OCI-LY1 (cell line): ENCODE data around the gene PSMB4.

Experiments used
- H2AFZ ChIP-seq: fragments of 200-600 bp; sonication (generic), shearing (Covaris generic); 2 replicates; pipeline ENCODE4 v1.6.0; 2014; ENCODE audit warnings: antibody characterized with exemption, mild to moderate bottlenecking, low read length
- H3F3A ChIP-seq: fragments of 200-600 bp; sonication (generic), shearing (Covaris generic); 2 replicates; pipeline ENCODE4 v1.6.0; 2014; ENCODE audit warnings: mild to moderate bottlenecking, antibody characterized with exemption, low read length, moderate library complexity; ENCODE audit not compliant: insufficient read depth
- H3K27ac ChIP-seq: fragments of 200-600 bp; sonication (generic); 2 replicates; pipeline ENCODE4 v1.5.1; 2014; ENCODE audit warnings: low read length, mixed run types, mild to moderate bottlenecking, low read depth; ENCODE audit not compliant: poor library complexity, severe bottlenecking
- H3K27me3 ChIP-seq: fragments of 200-600 bp; sonication (generic); 2 replicates; pipeline ENCODE4 v1.6.0; 2014; ENCODE audit warnings: antibody characterized with exemption, mild to moderate bottlenecking, low read length, moderate library complexity; ENCODE audit not compliant: insufficient read depth
- H3K36me3 ChIP-seq: fragments of 200-600 bp; sonication (generic); 2 replicates; pipeline ENCODE4 v1.6.1; 2014; ENCODE audit warnings: mild to moderate bottlenecking, antibody characterized with exemption, low read length, moderate library complexity, mixed read lengths; ENCODE audit not compliant: insufficient read depth
- H3K4me1 ChIP-seq: fragments of 200-600 bp; sonication (generic); 2 replicates; pipeline ENCODE4 v1.5.1; 2014; ENCODE audit warnings: mild to moderate bottlenecking, low read length, moderate library complexity; ENCODE audit not compliant: insufficient read depth, severe bottlenecking
- H3K4me2 ChIP-seq: fragments of 200-600 bp; sonication (generic), shearing (Covaris generic); 2 replicates; pipeline ENCODE4 v1.6.1; 2014; ENCODE audit warnings: low read length
- H3K4me3 ChIP-seq: fragments of 200-600 bp; sonication (generic); 2 replicates; pipeline ENCODE4 v1.5.1; 2014; ENCODE audit warnings: low read length, low read depth, mild to moderate bottlenecking, mixed read lengths; ENCODE audit not compliant: poor library complexity, severe bottlenecking
- H3K79me2 ChIP-seq: fragments of 200-600 bp; shearing (Covaris generic); 2 replicates; pipeline ENCODE4 v1.6.1; 2016; ENCODE audit warnings: mixed run types, low read length, mixed read lengths; ENCODE audit not compliant: insufficient read depth
- H3K9ac ChIP-seq: fragments of 200-600 bp; sonication (generic), shearing (Covaris generic); 2 replicates; pipeline ENCODE4 v1.6.1; 2014; ENCODE audit warnings: mild to moderate bottlenecking, low read length, mixed read lengths
- H3K9me2 ChIP-seq: fragments of 200-600 bp; sonication (generic), shearing (Covaris generic); 2 replicates; pipeline ENCODE4 v1.6.1; 2014; ENCODE audit warnings: low read depth, mild to moderate bottlenecking, low read length, mixed read lengths
- H3K9me3 ChIP-seq: fragments of 200-600 bp; shearing (Covaris generic); 2 replicates; pipeline ENCODE4 v1.6.1; 2014; ENCODE audit warnings: low read length, mixed read lengths
- H4K20me1 ChIP-seq: fragments of 200-600 bp; sonication (generic), shearing (Covaris generic); 2 replicates; pipeline ENCODE4 v1.6.0; 2016; ENCODE audit warnings: mild to moderate bottlenecking, low read length; ENCODE audit not compliant: insufficient read depth
- CTCF ChIP-seq: fragments of 200-600 bp; sonication (generic), shearing (Covaris generic); IDR thresholded peaks from 2 replicates; pipeline ENCODE4 v1.5.1; 2017; ENCODE audit warnings: mild to moderate bottlenecking, antibody characterized with exemption, low read length, moderate library complexity, mixed read lengths
- EZH2 ChIP-seq: fragments of 200-600 bp; sonication (generic), shearing (Covaris generic); IDR thresholded peaks from 2 replicates; pipeline ENCODE4 v1.8.0; 2017; ENCODE audit warnings: borderline replicate concordance, mixed run types, mild to moderate bottlenecking, antibody characterized with exemption, low read length, moderate library complexity, mixed read lengths

Gene PSMB4

GRCh38 chr1:151371370-151372057 lies 27.9 kb upstream of the PSMB4 start:
- no peaks in the 10 kb centered on the region for H3K36me3 ChIP-seq
- no peaks in the 10 kb centered on the region for H3K9me2 ChIP-seq
- no peaks in the 10 kb centered on the region for H3K4me1 ChIP-seq
- no peaks in the 10 kb centered on the region for H3F3A ChIP-seq
- no peaks in the 10 kb centered on the region for H3K9me3 ChIP-seq
- TF ChIP-seq EZH2 (no peak), CTCF (no peak)
- H3K27me3 ChIP-seq = no peaks in the 10 kb centered on the region
- no peak overlapping the region for H3K4me3 ChIP-seq
- no peaks in the 10 kb centered on the region for H4K20me1 ChIP-seq
- H2AFZ ChIP-seq = no peak overlapping the region
- H3K27ac ChIP-seq = no peak overlapping the region
- no peak overlapping the region for H3K4me2 ChIP-seq
- no peak overlapping the region for H3K9ac ChIP-seq
- no peaks in the 10 kb centered on the region for H3K79me2 ChIP-seq

GRCh38 chr1:151372058-151372934 lies 27.1 kb upstream of the PSMB4 start, which contains the start of gene SELENBP1:
SELENBP1 (minus strand) TSS chr1:151372705; CDS start chr1:151372641, 64 bp downstream.
- Histone ChIP-seq H3K9me3 (no peaks in the 10 kb centered on the region), H3K27ac (no peak within 1 kb of the TSS), H4K20me1 (no peaks in the 10 kb centered on the region), H3K27me3 (no peaks in the 10 kb centered on the region), H3K9me2 (no peaks in the 10 kb centered on the region), H3K4me1 (no peaks in the 10 kb centered on the region), H3K79me2 (no peaks in the 10 kb centered on the region), H3K4me2 (no peak within 1 kb of the TSS), H2AFZ (no peak within 1 kb of the TSS), H3K36me3 (no peaks in the 10 kb centered on the region), H3F3A (no peaks in the 10 kb centered on the region), H3K9ac (no peak within 1 kb of the TSS), H3K4me3 (no peak within 1 kb of the TSS)
- TF ChIP-seq EZH2 (no peak), CTCF (no peak)

- H3K36me3 ChIP-seq = no peaks in the 10 kb centered on the region
- H3K9me2 ChIP-seq = no peaks in the 10 kb centered on the region
- no peak overlapping the region for H3K27ac ChIP-seq
- no peaks in the 10 kb centered on the region for H3K79me2 ChIP-seq
- H2AFZ ChIP-seq = no peak overlapping the region
- no peaks in the 10 kb centered on the region for H3K27me3 ChIP-seq
- H3K9ac ChIP-seq = no peak overlapping the region
- H3K9me3 ChIP-seq = no peaks in the 10 kb centered on the region
- H3K4me1 ChIP-seq = no peaks in the 10 kb centered on the region
- H3K4me2 ChIP-seq = no peak overlapping the region
- no peak for TF ChIP-seq CTCF
- TF ChIP-seq EZH2 = no peak
- H3K4me3 ChIP-seq = no peak overlapping the region
- no peaks in the 10 kb centered on the region for H3F3A ChIP-seq
- H4K20me1 ChIP-seq = no peaks in the 10 kb centered on the region
These were observed 26.2 kb upstream of the PSMB4 start for GRCh38 chr1:151373196-151373595.
